Panc1 (cell line): Measurements from ENCODE around the gene ALPP. TPM values are rescaled to one million over a fixed set of nuclear protein-coding genes. Genes with fewer than 3 reads are reported as not detected.

Source experiments
- ATAC-seq: fragments of 200-7000 bp; cut with Tn5 transposase; 2 replicates; pipeline ENCODE4 v1.9.1; 2020; ENCODE audit warnings: mild to moderate bottlenecking, moderate library complexity
- BruUV-seq: library from RNA; stranded (reverse); fragments of 400-500 nt; replicated peaks from 2 replicates; lab custom pipeline; 2021; lab: Mats Ljungman, UMichigan
- CTCF ChIA-PET: fragments of 300-600 bp; sonication (Branson Sonifier 250); formaldehyde crosslinking; loops from one replicate; lab custom pipeline; 2022; ENCODE audit warnings: antibody characterized with exemption; lab: Charles Lee
- POLR2A ChIA-PET: fragments of 300-600 bp; sonication (Branson Sonifier 250); formaldehyde crosslinking; loops from one replicate; lab custom pipeline; 2022; ENCODE audit warnings: antibody characterized with exemption; lab: Charles Lee
- DNase-seq: peaks from one replicate; pipeline ENCODE4 v3.0.0-alpha.2; 2010; ENCODE audit warnings: low read depth, low spot score
- H3K27ac ChIP-seq: 2 replicates; pipeline ENCODE4 v1.5.1; 2011; ENCODE audit warnings: mild to moderate bottlenecking, low read length, inconsistent platforms
- H3K27me3 ChIP-seq: fragments of 200-500 bp; sonication (Bioruptor generic); 2 replicates; pipeline ENCODE4 v1.6.0; 2014; ENCODE audit warnings: low read length, inconsistent platforms; ENCODE audit not compliant: control insufficient read depth, insufficient read depth
- H3K36me3 ChIP-seq: fragments of 200-500 bp; sonication (Bioruptor generic); 2 replicates; pipeline ENCODE4 v1.5.1; 2014; ENCODE audit warnings: inconsistent platforms, mild to moderate bottlenecking, low read length, moderate library complexity; ENCODE audit not compliant: control insufficient read depth, insufficient read depth
- H3K4me1 ChIP-seq: 2 replicates; pipeline ENCODE4 v1.5.1; 2011; ENCODE audit warnings: inconsistent platforms, mild to moderate bottlenecking, low read length, moderate library complexity; ENCODE audit not compliant: control insufficient read depth, insufficient read depth
- H3K4me3 ChIP-seq, 2 experiments: 2 replicates each; pipeline ENCODE4 v1.5.1; 2011 to 2012; ENCODE audit warnings: low read depth in 2 of 2, low read length in 2 of 2, mild to moderate bottlenecking in 2 of 2, inconsistent platforms in 1 of 2, moderate library complexity in 1 of 2
- H3K9me3 ChIP-seq: fragments of 200-500 bp; sonication (Bioruptor generic); 2 replicates; pipeline ENCODE4 v1.5.1; 2014; ENCODE audit warnings: low read depth, mild to moderate bottlenecking, inconsistent platforms, low read length, moderate library complexity; ENCODE audit not compliant: control insufficient read depth, insufficient read depth
- CTCF ChIP-seq: fragments of 450-650 bp; IDR thresholded peaks from 2 replicates; pipeline ENCODE4 v1.5.1; 2017; ENCODE audit warnings: mild to moderate bottlenecking
- POLR2AphosphoS5 ChIP-seq: IDR thresholded peaks from 2 replicates; pipeline ENCODE4 v1.6.1; 2012; ENCODE audit warnings: mild to moderate bottlenecking, low read depth, low read length, moderate library complexity
- REST ChIP-seq, 2 experiments: IDR thresholded peaks; 2 replicates each; pipeline ENCODE4 v1.6.1; 2011 to 2012; ENCODE audit warnings: low read depth in 2 of 2, control low read depth in 1 of 2, low read length in 1 of 2, mild to moderate bottlenecking in 1 of 2, moderate library complexity in 1 of 2; ENCODE audit not compliant: insufficient read depth in 1 of 2
- SIN3A ChIP-seq: IDR thresholded peaks from 2 replicates; pipeline ENCODE4 v1.6.1; 2012; ENCODE audit warnings: low read depth, mild to moderate bottlenecking, low read length, moderate library complexity, borderline replicate concordance; ENCODE audit not compliant: insufficient read depth
- TCF7L2 ChIP-seq: IDR thresholded peaks from 2 replicates; pipeline ENCODE4 v1.6.1; 2011; ENCODE audit warnings: mild to moderate bottlenecking, low read depth, low read length, inconsistent platforms
- in situ Hi-C: cut with HindIII; loops from 2 replicates; pipeline ENCODE4 v1.10.0; 2016; ENCODE audit warnings: low sequenced_read_pairs, low pct_unique_long_range_greater_than_20kb
- intact Hi-C: fragments of 100-400 bp; cut with micrococcal nuclease; formaldehyde crosslinking; loops from one replicate; pipeline ENCODE4 v1.10.0; 2022; ENCODE audit not compliant: unreplicated experiment
- total RNA-seq: library from RNA; stranded (reverse); gene quantifications from one replicate; pipeline ENCODE4 v1.2.1, GENCODE V29; 2021; ENCODE audit not compliant: unreplicated experiment

Gene ALPP
- total RNA-seq, 1 experiment from 2014 or later, result 7.3 TPM

- peaks cover 4% of the 10 kb centered on the region; the same call in 1 of the 2 replicates for H3K4me1 ChIP-seq
- H3K9me3 ChIP-seq, result no peaks in the 10 kb centered on the region
- in situ Hi-C loops, result no loop called here
- DNase-seq (no peak), ATAC-seq (no peak)
- no peak overlapping the region for H3K4me3 ChIP-seq
- no TSS peak for BruUV-seq
- intact Hi-C loops, result no loop called here
- no peaks in the 10 kb centered on the region for H3K36me3 ChIP-seq
- no peak overlapping the region for H3K27ac ChIP-seq
- POLR2A ChIA-PET, result no interaction called here
- no peaks in the 10 kb centered on the region for H3K27me3 ChIP-seq
- CTCF ChIA-PET, result interaction anchor here (0.6 kb wide), 1 partner anchor 9 kb away, joined by 3 read pairs; no protein-coding TSS in a partner anchor
- TF ChIP-seq SIN3A (no peak), TCF7L2 (no peak), REST (IDR thresholded peaks at IDR 0.05; ENCODE audit: insufficient read depth in 1 of 2, low read depth in 2 of 2, low read length in 1 of 2) (no peak), POLR2AphosphoS5 (no peak), CTCF (no peak)
Observed at GRCh38 chr2:232361646-232362045, 16.9 kb upstream of the ALPP start.

- POLR2A ChIA-PET, result no interaction called here
- ATAC-seq (no peak), DNase-seq (no peak)
- in situ Hi-C loops (no loop called here), intact Hi-C loops (no loop called here)
- Histone ChIP-seq H3K4me1 (peaks cover 4% of the 10 kb centered on the region; the same call in 1 of the 2 replicates), H3K27ac (no peak overlapping the region), H3K4me3 (no peak overlapping the region), H3K9me3 (no peaks in the 10 kb centered on the region), H3K36me3 (no peaks in the 10 kb centered on the region), H3K27me3 (no peaks in the 10 kb centered on the region)
- TF ChIP-seq CTCF (no peak), REST (IDR thresholded peaks at IDR 0.05; ENCODE audit: insufficient read depth in 1 of 2, low read depth in 2 of 2, low read length in 1 of 2) (no peak), SIN3A (no peak)
- CTCF ChIA-PET, result interaction anchor here (0.6 kb wide), 1 partner anchor 8 kb away, joined by 3 read pairs; no protein-coding TSS in a partner anchor
- BruUV-seq, result no TSS peak
Observed at GRCh38 chr2:232362174-232362900, 16.2 kb upstream of the ALPP start.
